Activated naive CD4-positive, alpha-beta T cell treated with anti-CD3 and anti-CD28 coated beads, Interleukin-2, amount 10 ng/mL, durations not matched to agents 7 days and 5 days (primary cell): ENCODE results near the gene ANGPT4.
"Not testable (repeated sequence)": the region's sequence is repeated elsewhere in the genome, so short reads cannot be mapped to it uniquely, and the experiment has no call there.

ENCODE experiments used
- CTCF ChIA-PET: fragments of 350-600 bp; sonication (Branson Sonifier 250); formaldehyde crosslinking; loops from one replicate; lab custom pipeline; 2021; ENCODE audit warnings: antibody characterized with exemption; lab: Charles Lee
- DNase-seq: peaks from one replicate; pipeline ENCODE4 v3.0.0-alpha.2; 2020
- H3K27ac Mint-ChIP-seq: one replicate; pipeline ENCODE4 v1.8.0; 2021; ENCODE audit warnings: mild to moderate bottlenecking, moderate library complexity, mixed read lengths
- H3K27me3 Mint-ChIP-seq: one replicate; pipeline ENCODE4 v1.8.0; 2021; ENCODE audit warnings: mild to moderate bottlenecking, mixed read lengths
- H3K36me3 Mint-ChIP-seq: one replicate; pipeline ENCODE4 v1.8.0; 2021; ENCODE audit warnings: mixed read lengths
- H3K4me1 Mint-ChIP-seq: one replicate; pipeline ENCODE4 v1.8.0; 2021; ENCODE audit warnings: mixed read lengths
- H3K4me3 Mint-ChIP-seq: one replicate; pipeline ENCODE4 v1.8.0; 2021; ENCODE audit warnings: mild to moderate bottlenecking, moderate library complexity, mixed read lengths
- H3K9me3 Mint-ChIP-seq: one replicate; pipeline ENCODE4 v1.8.0; 2021; ENCODE audit warnings: mixed read lengths

Gene ANGPT4

GRCh38 chr20:835608-836045 is 80.5 kb downstream of the ANGPT4 start:
- no peaks in the 10 kb centered on the region for H3K27me3 Mint-ChIP-seq
- H3K9me3 Mint-ChIP-seq, result no peaks in the 10 kb centered on the region
- peaks cover 25% of the 10 kb centered on the region for H3K36me3 Mint-ChIP-seq
- H3K4me3 Mint-ChIP-seq, result peak overlapping the region; percentile 59
- CTCF ChIA-PET, result interaction anchor here (1.0 to 1.4 kb wide), 2 partner anchors 51 to 121 kb away, joined by 3 to 6 read pairs; no protein-coding TSS in a partner anchor
- H3K27ac Mint-ChIP-seq, result peak overlapping the region; percentile 10
- no peak for DNase-seq
- H3K4me1 Mint-ChIP-seq, result peaks cover 57% of the 10 kb centered on the region

- peak overlapping the region; percentile 68 for H3K27ac Mint-ChIP-seq
- H3K9me3 Mint-ChIP-seq, result no peaks in the 10 kb centered on the region
- peak overlapping the region; percentile 92 for H3K4me3 Mint-ChIP-seq
- CTCF ChIA-PET, result interaction anchor here (1.4 to 2.4 kb wide), 4 partner anchors 10 to 127 kb away, joined by 3 to 13 read pairs (median 8); no protein-coding TSS in a partner anchor
- DNase-seq, result no peak
- peaks cover 15% of the 10 kb centered on the region for H3K36me3 Mint-ChIP-seq
- H3K27me3 Mint-ChIP-seq, result no peaks in the 10 kb centered on the region
- peaks cover 47% of the 10 kb centered on the region for H3K4me1 Mint-ChIP-seq
Observed at GRCh38 chr20:834151-834746, 81.9 kb downstream of the ANGPT4 start.

GRCh38 chr20:833450-834150 is 82.5 kb downstream of the ANGPT4 start, which contains the start of gene FAM110A:
TSS of gene FAM110A (plus strand) at chr20:833715. CDS start at chr20:844805, 11,090 bp downstream.
- DNase-seq, result peak; percentile 98
- H3K27ac Mint-ChIP-seq, result peak within 1 kb of the TSS; percentile 80
- CTCF ChIA-PET, result interaction anchor here (0.6 to 2.4 kb wide), 8 partner anchors 10 to 425 kb away, joined by 3 to 13 read pairs (median 4); no protein-coding TSS in a partner anchor
- H3K4me1 Mint-ChIP-seq, result peaks cover 44% of the 10 kb centered on the region
- H3K9me3 Mint-ChIP-seq, result no peaks in the 10 kb centered on the region
- peaks cover 5% of the 10 kb centered on the region for H3K27me3 Mint-ChIP-seq
- H3K36me3 Mint-ChIP-seq, result peaks cover 12% of the 10 kb centered on the region
- peak within 1 kb of the TSS; percentile 92 for H3K4me3 Mint-ChIP-seq

GRCh38 chr20:833121-833449 is 83.0 kb downstream of the ANGPT4 start:
- Mint-ChIP-seq H3K36me3 (peaks cover 8% of the 10 kb centered on the region), H3K27me3 (peaks cover 7% of the 10 kb centered on the region), H3K27ac (peak overlapping the region; percentile 80), H3K9me3 (no peaks in the 10 kb centered on the region), H3K4me1 (peaks cover 39% of the 10 kb centered on the region), H3K4me3 (peak overlapping the region; percentile 92)
- no peak for DNase-seq
- CTCF ChIA-PET, result interaction anchor here (0.6 to 2.4 kb wide), 9 partner anchors 11 to 424 kb away, joined by 3 to 13 read pairs (median 4); no protein-coding TSS in a partner anchor

- DNase-seq, result no peak
- CTCF ChIA-PET, result interaction anchor here (0.7 to 2.4 kb wide), 5 partner anchors 12 to 142 kb away, joined by 3 to 13 read pairs (median 4); no protein-coding TSS in a partner anchor
- Mint-ChIP-seq H3K4me1 (peaks cover 32% of the 10 kb centered on the region), H3K27ac (no peak overlapping the region), H3K27me3 (peaks cover 8% of the 10 kb centered on the region), H3K9me3 (no peaks in the 10 kb centered on the region), H3K4me3 (no peak overlapping the region), H3K36me3 (peaks cover 3% of the 10 kb centered on the region)
Observed at GRCh38 chr20:831956-832355, 84.2 kb downstream of the ANGPT4 start.

GRCh38 chr20:831251-831650 is 84.9 kb downstream of the ANGPT4 start:
- Mint-ChIP-seq H3K27ac (no peak overlapping the region), H3K9me3 (no peaks in the 10 kb centered on the region)

GRCh38 chr20:830011-830521 is 86.1 kb downstream of the ANGPT4 start:
- Mint-ChIP-seq H3K4me1 (peaks cover 15% of the 10 kb centered on the region), H3K4me3 (no peak overlapping the region), H3K27me3 (peaks cover 11% of the 10 kb centered on the region), H3K27ac (no peak overlapping the region), H3K36me3 (peaks cover 1% of the 10 kb centered on the region), H3K9me3 (no peaks in the 10 kb centered on the region)
- no peak for DNase-seq
- CTCF ChIA-PET, result interaction anchor here (0.6 kb wide), 1 partner anchor 16 kb away, joined by 3 read pairs; no protein-coding TSS in a partner anchor

More at GRCh38 chr20:831251-831650, 84.9 kb downstream of the ANGPT4 start:
- H3K27me3 Mint-ChIP-seq, result peaks cover 11% of the 10 kb centered on the region
- peaks cover 25% of the 10 kb centered on the region for H3K4me1 Mint-ChIP-seq
- CTCF ChIA-PET, result interaction anchor here (0.6 kb wide), 2 partner anchors 39 to 125 kb away, joined by 3 read pairs; no protein-coding TSS in a partner anchor
- no peak overlapping the region for H3K4me3 Mint-ChIP-seq
- no peak for DNase-seq
- peaks cover 3% of the 10 kb centered on the region for H3K36me3 Mint-ChIP-seq

- no peak overlapping the region for H3K27ac Mint-ChIP-seq
- CTCF ChIA-PET, result interaction anchor here (0.6 kb wide), 1 partner anchor 15 kb away, joined by 3 read pairs; no protein-coding TSS in a partner anchor
Observed at GRCh38 chr20:829551-829950, 86.6 kb downstream of the ANGPT4 start.

GRCh38 chr20:828987-829386 is 87.1 kb downstream of the ANGPT4 start:
- H3K27ac Mint-ChIP-seq, result no peak overlapping the region
- H3K4me1 Mint-ChIP-seq, result peaks cover 6% of the 10 kb centered on the region

More at GRCh38 chr20:829551-829950, 86.6 kb downstream of the ANGPT4 start:
- Mint-ChIP-seq H3K9me3 (no peaks in the 10 kb centered on the region), H3K27me3 (peaks cover 11% of the 10 kb centered on the region), H3K36me3 (peaks cover 1% of the 10 kb centered on the region), H3K4me3 (no peak overlapping the region), H3K4me1 (peaks cover 10% of the 10 kb centered on the region)
- DNase-seq, result no peak

GRCh38 chr20:827981-828380 is 88.2 kb downstream of the ANGPT4 start:
- H3K27ac Mint-ChIP-seq, H3K4me3 Mint-ChIP-seq, H3K36me3 Mint-ChIP-seq, H3K4me1 Mint-ChIP-seq, H3K9me3 Mint-ChIP-seq, DNase-seq: not testable (repeated sequence)
- CTCF ChIA-PET, result interaction anchor here (1.4 kb wide), 1 partner anchor 10 kb away, joined by 4 read pairs; no protein-coding TSS in a partner anchor
- peaks cover 15% of the 10 kb centered on the region for H3K27me3 Mint-ChIP-seq

More at GRCh38 chr20:828987-829386, 87.1 kb downstream of the ANGPT4 start:
- DNase-seq, result no peak
- CTCF ChIA-PET, result no interaction called here
- Mint-ChIP-seq H3K9me3 (no peaks in the 10 kb centered on the region), H3K27me3 (peaks cover 11% of the 10 kb centered on the region), H3K36me3 (no peaks in the 10 kb centered on the region), H3K4me3 (no peak overlapping the region)

GRCh38 chr20:826695-827323 is 89.3 kb downstream of the ANGPT4 start:
- CTCF ChIA-PET, result interaction anchor here (1.3 to 1.4 kb wide), 2 partner anchors 9 to 129 kb away, joined by 3 to 4 read pairs; no protein-coding TSS in a partner anchor
- H3K4me3 Mint-ChIP-seq, result no peak overlapping the region
- no peaks in the 10 kb centered on the region for H3K4me1 Mint-ChIP-seq
- no peak for DNase-seq
- H3K36me3 Mint-ChIP-seq, result no peaks in the 10 kb centered on the region
- peaks cover 18% of the 10 kb centered on the region for H3K27me3 Mint-ChIP-seq
- H3K9me3 Mint-ChIP-seq, result no peaks in the 10 kb centered on the region
- no peak overlapping the region for H3K27ac Mint-ChIP-seq

GRCh38 chr20:825710-826421 is 90.3 kb downstream of the ANGPT4 start:
- DNase-seq, result no peak
- Mint-ChIP-seq H3K4me3 (no peak overlapping the region), H3K27ac (no peak overlapping the region), H3K4me1 (no peaks in the 10 kb centered on the region), H3K9me3 (no peaks in the 10 kb centered on the region), H3K27me3 (peaks cover 22% of the 10 kb centered on the region), H3K36me3 (no peaks in the 10 kb centered on the region)
- CTCF ChIA-PET, result interaction anchor here (1.3 kb wide), 1 partner anchor 130 kb away, joined by 3 read pairs; no protein-coding TSS in a partner anchor

GRCh38 chr20:824916-825315 is 91.2 kb downstream of the ANGPT4 start:
- peaks cover 29% of the 10 kb centered on the region for H3K27me3 Mint-ChIP-seq
- no peaks in the 10 kb centered on the region for H3K9me3 Mint-ChIP-seq
- no peak for DNase-seq
- CTCF ChIA-PET, result no interaction called here
- no peak overlapping the region for H3K4me3 Mint-ChIP-seq
- no peaks in the 10 kb centered on the region for H3K4me1 Mint-ChIP-seq
- H3K36me3 Mint-ChIP-seq, result no peaks in the 10 kb centered on the region
- no peak overlapping the region for H3K27ac Mint-ChIP-seq
